Activated CD4-positive, CD25-positive, alpha-beta regulatory T cell treated with anti-CD3 and anti-CD28 coated beads, Interleukin-2, amount 50 U/mL, for 24 hours (primary cell): Measurements from ENCODE around the gene UFC1.

ENCODE experiments used
- ATAC-seq, 2 donors: fragments of 150-1000 bp; cut with Tn5 transposase; one replicate each; pipeline ENCODE4 v1.10.0; 2021; ENCODE audit warnings: mild to moderate bottlenecking in 1 of 2, moderate library complexity in 1 of 2

Gene UFC1

GRCh38 chr1:161137881-161138280, 15.9 kb upstream of the UFC1 start:
- no peak for ATAC-seq

- no peak for ATAC-seq
Measured at GRCh38 chr1:161138431-161138830, 15.3 kb upstream of the UFC1 start.

- peak in 1 of 2 donors; percentile 17 for ATAC-seq
Measured at GRCh38 chr1:161139766-161140165, 14.0 kb upstream of the UFC1 start.

GRCh38 chr1:161140755-161141400, 12.9 kb upstream of the UFC1 start:
- no peak for ATAC-seq

- ATAC-seq, result no peak
Measured at GRCh38 chr1:161145832-161146231, 7.9 kb upstream of the UFC1 start.

- ATAC-seq, result peak in 1 of 2 donors; percentile 2
Measured at GRCh38 chr1:161153176-161153575, 602 bp upstream of the UFC1 start.

- ATAC-seq, result no peak
Measured at GRCh38 chr1:161157867-161158266, 4.1 kb downstream of the UFC1 start.

- no peak for ATAC-seq
Measured at GRCh38 chr1:161158316-161159010, 4.7 kb downstream of the UFC1 start.

GRCh38 chr1:161159087-161159912, 5.5 kb downstream of the UFC1 start, which contains the start of gene USP21:
TSS of gene USP21 (plus strand) at chr1:161159500. CDS start at chr1:161160641, 1,141 bp downstream.
- ATAC-seq, result peak; percentile 91

GRCh38 chr1:161159913-161160243, 6.1 kb downstream of the UFC1 start:
- ATAC-seq, result no peak

- ATAC-seq, result no peak
Measured at GRCh38 chr1:161160671-161161145, 6.9 kb downstream of the UFC1 start.

- ATAC-seq, result no peak
Measured at GRCh38 chr1:161161652-161162051, 7.9 kb downstream of the UFC1 start.

GRCh38 chr1:161162052-161162451, 8.3 kb downstream of the UFC1 start:
- no peak for ATAC-seq

- ATAC-seq, result no peak
Measured at GRCh38 chr1:161162806-161163205, 9.0 kb downstream of the UFC1 start.

GRCh38 chr1:161163793-161164192, 10.0 kb downstream of the UFC1 start:
- no peak for ATAC-seq

GRCh38 chr1:161164901-161165610, 11.3 kb downstream of the UFC1 start:
- ATAC-seq, result no peak

GRCh38 chr1:161165742-161166668, 12.2 kb downstream of the UFC1 start, which contains the start of gene PPOX:
TSS of gene PPOX (plus strand) at chr1:161166426. CDS start at chr1:161166848, 422 bp downstream.
- peak; percentile 96 to 98 for ATAC-seq

- no peak for ATAC-seq
Measured at GRCh38 chr1:161166669-161167548, 13.1 kb downstream of the UFC1 start.

GRCh38 chr1:161168906-161169305, 15.1 kb downstream of the UFC1 start:
- no peak for ATAC-seq

- no peak for ATAC-seq
Measured at GRCh38 chr1:161171191-161171590, 17.4 kb downstream of the UFC1 start.
